Nephron (organoid): Measurements from ENCODE around the gene OR13C5.
A peak's percentile ranks its signal among the peaks of the same experiment; 100 is the strongest.
"Not testable (repeated sequence)": the region's sequence is repeated elsewhere in the genome, so short reads cannot be mapped to it uniquely, and the experiment has no call there.

Experiments
- H3K27ac Mint-ChIP-seq, 3 experiments: 2 replicates each; pipeline ENCODE4 v1.8.0; 2020; ENCODE audit warnings: mixed read lengths in 3 of 3, mild to moderate bottlenecking in 2 of 3, moderate library complexity in 1 of 3
- H3K27me3 Mint-ChIP-seq: 2 replicates; pipeline ENCODE4 v1.8.0; 2021; ENCODE audit warnings: low read depth, mild to moderate bottlenecking, moderate library complexity, mixed read lengths
- H3K36me3 Mint-ChIP-seq: 2 replicates; pipeline ENCODE4 v1.8.0; 2020; ENCODE audit warnings: low read depth, mixed read lengths
- H3K4me1 Mint-ChIP-seq: 2 replicates; pipeline ENCODE4 v1.8.0; 2020; ENCODE audit warnings: mixed read lengths
- H3K4me3 Mint-ChIP-seq, 3 experiments: 2 replicates each; pipeline ENCODE4 v1.8.0; 2020; ENCODE audit warnings: mild to moderate bottlenecking in 3 of 3, mixed read lengths in 3 of 3, moderate library complexity in 2 of 3
- H3K9me3 Mint-ChIP-seq: 2 replicates; pipeline ENCODE4 v1.8.0; 2020; ENCODE audit warnings: mixed read lengths
- TF ChIP-seq, protein P1 (sequence below), 3 experiments: fragments of 200-600 bp; sonication (generic); IDR thresholded peaks; one replicate each; pipeline ENCODE4 v1.5.0; 2021; ENCODE audit warnings: antibody characterized with exemption in 3 of 3; ENCODE audit not compliant: unreplicated experiment in 3 of 3

Gene OR13C5

DNA sequence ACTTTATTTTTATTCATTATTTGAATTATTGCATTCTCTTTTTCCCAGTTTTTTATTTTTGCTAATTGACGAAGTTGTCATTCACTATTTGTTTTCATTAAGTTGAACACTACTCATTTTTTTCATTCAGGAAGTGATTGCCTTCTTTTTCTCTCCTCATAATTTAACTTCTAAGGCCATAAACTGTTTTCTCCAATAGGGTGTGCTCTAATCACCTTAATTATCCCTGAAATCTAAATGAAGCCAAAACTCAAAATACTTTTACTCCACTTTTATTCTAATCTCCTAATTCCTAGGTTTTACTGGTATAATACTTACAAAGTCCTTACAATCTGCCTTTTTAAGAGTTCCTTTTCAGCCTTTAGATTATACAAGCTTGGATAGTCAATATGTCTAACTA is 9.1 kb upstream of the OR13C5 start:
- TF ChIP-seq, protein P1, sequence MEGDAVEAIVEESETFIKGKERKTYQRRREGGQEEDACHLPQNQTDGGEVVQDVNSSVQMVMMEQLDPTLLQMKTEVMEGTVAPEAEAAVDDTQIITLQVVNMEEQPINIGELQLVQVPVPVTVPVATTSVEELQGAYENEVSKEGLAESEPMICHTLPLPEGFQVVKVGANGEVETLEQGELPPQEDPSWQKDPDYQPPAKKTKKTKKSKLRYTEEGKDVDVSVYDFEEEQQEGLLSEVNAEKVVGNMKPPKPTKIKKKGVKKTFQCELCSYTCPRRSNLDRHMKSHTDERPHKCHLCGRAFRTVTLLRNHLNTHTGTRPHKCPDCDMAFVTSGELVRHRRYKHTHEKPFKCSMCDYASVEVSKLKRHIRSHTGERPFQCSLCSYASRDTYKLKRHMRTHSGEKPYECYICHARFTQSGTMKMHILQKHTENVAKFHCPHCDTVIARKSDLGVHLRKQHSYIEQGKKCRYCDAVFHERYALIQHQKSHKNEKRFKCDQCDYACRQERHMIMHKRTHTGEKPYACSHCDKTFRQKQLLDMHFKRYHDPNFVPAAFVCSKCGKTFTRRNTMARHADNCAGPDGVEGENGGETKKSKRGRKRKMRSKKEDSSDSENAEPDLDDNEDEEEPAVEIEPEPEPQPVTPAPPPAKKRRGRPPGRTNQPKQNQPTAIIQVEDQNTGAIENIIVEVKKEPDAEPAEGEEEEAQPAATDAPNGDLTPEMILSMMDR (IDR thresholded peaks at IDR 0.05; ENCODE audit: unreplicated experiment in 3 of 3): peak in 2 of 3 experiments; percentile 17 to 26
- Mint-ChIP-seq H3K9me3 (no peaks in the 10 kb centered on the region), H3K4me1 (no peaks in the 10 kb centered on the region)

DNA sequence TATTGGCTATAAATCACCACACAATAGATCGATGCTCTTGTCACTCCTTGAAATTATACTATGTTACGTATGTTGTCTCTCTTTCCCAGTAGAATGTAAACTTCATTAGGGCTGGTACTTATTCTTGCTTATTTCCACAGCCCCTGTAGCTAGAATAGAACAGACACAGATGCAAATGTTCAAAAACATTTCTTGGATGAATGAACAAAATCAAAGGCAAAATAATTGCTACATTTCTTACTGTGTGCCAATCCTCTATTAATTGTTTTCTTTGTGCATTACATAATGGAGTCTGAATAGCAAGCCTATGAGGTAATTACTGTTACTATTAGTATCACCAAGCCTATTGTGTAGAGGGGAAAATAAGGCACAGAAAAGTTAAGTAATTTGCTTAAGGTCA is 6.9 kb upstream of the OR13C5 start:
- H3K4me3 Mint-ChIP-seq: no peak overlapping the region
- H3K4me1 Mint-ChIP-seq: no peaks in the 10 kb centered on the region
- H3K36me3 Mint-ChIP-seq: no peaks in the 10 kb centered on the region
- H3K9me3 Mint-ChIP-seq: no peaks in the 10 kb centered on the region
- H3K27me3 Mint-ChIP-seq: peaks cover 4% of the 10 kb centered on the region
- TF ChIP-seq, protein P1 (IDR thresholded peaks at IDR 0.05; ENCODE audit: unreplicated experiment in 3 of 3): no peak
- H3K27ac Mint-ChIP-seq: no peak overlapping the region

More for the DNA sequence above, 9.1 kb upstream of the OR13C5 start:
- Mint-ChIP-seq H3K36me3 (no peaks in the 10 kb centered on the region), H3K4me3 (no peak overlapping the region), H3K27ac (no peak overlapping the region), H3K27me3 (peaks cover 4% of the 10 kb centered on the region)

DNA sequence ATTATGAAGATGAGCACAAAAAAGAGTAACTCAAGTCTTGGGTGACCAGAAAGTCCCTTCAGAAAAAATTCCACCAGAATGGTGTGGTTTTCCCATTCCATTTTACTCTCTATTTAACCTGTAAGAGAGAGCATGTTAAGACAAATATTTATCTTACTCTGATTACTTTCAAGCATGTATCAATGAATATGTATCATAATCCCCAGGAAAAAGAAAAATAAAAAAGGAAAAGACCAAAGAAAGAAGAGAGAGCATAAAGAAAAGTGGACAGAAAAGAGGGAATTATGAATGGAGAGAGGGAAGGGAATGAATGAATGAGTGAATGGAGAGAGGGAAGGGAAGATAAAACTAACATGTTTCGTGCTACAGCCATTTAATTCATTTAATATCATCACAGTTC is 6.3 kb upstream of the OR13C5 start, which contains the start of gene OR13C2:
OR13C2 (minus strand) TSS at position 101 of the 400 bp plus-strand sequence; CDS start at position 101, 0 bp downstream.
- H3K9me3 Mint-ChIP-seq, H3K27ac Mint-ChIP-seq, H3K4me3 Mint-ChIP-seq, H3K4me1 Mint-ChIP-seq, H3K27me3 Mint-ChIP-seq, H3K36me3 Mint-ChIP-seq: not testable (repeated sequence)

DNA sequence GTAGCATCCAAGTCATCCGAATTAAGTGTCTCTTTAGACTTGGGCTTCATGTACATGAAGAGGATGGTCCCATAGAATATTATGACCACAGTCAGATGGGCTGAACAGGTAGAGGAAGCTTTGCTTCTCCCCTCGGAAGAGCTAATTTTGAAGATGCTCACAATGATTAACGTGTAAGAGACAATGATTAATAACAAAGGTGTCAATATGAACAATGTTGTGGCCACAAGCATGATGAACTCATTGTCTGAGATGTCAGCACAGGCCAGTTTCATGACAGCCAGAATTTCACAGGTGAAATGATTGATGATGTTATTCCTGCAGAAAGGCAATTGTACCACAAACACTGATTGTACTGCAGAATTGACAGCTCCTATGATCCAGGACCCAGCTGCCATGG is 5.6 kb upstream of the OR13C5 start:
- Mint-ChIP-seq H3K4me3 (no peak overlapping the region), H3K27ac (no peak overlapping the region), H3K4me1 (no peaks in the 10 kb centered on the region), H3K36me3 (no peaks in the 10 kb centered on the region), H3K9me3 (no peaks in the 10 kb centered on the region), H3K27me3 (peaks cover 4% of the 10 kb centered on the region)
- TF ChIP-seq, protein P1 (IDR thresholded peaks at IDR 0.05; ENCODE audit: unreplicated experiment in 3 of 3): no peak

DNA sequence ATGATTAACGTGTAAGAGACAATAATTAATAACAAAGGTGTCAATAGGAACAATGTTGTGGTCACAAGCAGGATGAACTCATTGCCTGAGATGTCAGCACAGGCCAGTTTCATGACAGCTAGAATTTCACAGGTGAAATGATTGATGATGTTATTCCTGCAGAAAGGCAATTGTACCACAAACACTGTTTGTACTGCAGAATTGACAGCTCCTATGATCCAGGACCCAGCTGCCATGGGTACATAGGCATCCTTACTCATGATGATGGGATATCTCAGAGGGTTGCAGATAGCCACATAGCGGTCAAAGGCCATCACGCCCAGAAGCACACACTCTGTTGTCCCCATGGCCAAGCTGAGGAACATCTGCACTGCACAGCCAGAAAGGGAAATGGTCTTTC is 464 bp downstream of the OR13C5 start:
- H3K9me3 Mint-ChIP-seq, H3K27me3 Mint-ChIP-seq, H3K27ac Mint-ChIP-seq, H3K4me3 Mint-ChIP-seq, H3K4me1 Mint-ChIP-seq, H3K36me3 Mint-ChIP-seq: not testable (repeated sequence)

DNA sequence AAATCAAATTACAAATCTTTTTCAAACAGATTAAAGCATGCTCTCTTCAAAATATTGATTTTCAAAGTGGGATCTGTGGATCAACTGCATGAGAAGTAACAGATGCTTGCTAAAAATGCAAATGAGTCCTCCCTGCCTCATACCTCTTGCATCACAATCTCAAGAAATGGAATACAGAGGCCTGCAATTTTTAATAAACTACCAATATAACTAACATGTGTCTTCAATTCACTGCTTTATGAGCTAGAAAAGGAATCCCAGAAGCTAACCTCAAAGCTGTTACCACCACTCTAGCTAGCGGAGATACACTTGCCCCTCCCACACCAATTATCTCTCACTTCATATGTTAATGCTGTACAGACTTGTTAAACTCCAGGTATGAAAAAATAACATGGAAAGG is 9.6 kb downstream of the OR13C5 start:
- no peak overlapping the region for H3K27ac Mint-ChIP-seq
- no peaks in the 10 kb centered on the region for H3K27me3 Mint-ChIP-seq
- H3K9me3 Mint-ChIP-seq: peaks cover 7% of the 10 kb centered on the region
- no peak overlapping the region for H3K4me3 Mint-ChIP-seq
- no peaks in the 10 kb centered on the region for H3K36me3 Mint-ChIP-seq
- TF ChIP-seq, protein P1 (IDR thresholded peaks at IDR 0.05; ENCODE audit: unreplicated experiment in 3 of 3): no peak
- no peaks in the 10 kb centered on the region for H3K4me1 Mint-ChIP-seq

DNA sequence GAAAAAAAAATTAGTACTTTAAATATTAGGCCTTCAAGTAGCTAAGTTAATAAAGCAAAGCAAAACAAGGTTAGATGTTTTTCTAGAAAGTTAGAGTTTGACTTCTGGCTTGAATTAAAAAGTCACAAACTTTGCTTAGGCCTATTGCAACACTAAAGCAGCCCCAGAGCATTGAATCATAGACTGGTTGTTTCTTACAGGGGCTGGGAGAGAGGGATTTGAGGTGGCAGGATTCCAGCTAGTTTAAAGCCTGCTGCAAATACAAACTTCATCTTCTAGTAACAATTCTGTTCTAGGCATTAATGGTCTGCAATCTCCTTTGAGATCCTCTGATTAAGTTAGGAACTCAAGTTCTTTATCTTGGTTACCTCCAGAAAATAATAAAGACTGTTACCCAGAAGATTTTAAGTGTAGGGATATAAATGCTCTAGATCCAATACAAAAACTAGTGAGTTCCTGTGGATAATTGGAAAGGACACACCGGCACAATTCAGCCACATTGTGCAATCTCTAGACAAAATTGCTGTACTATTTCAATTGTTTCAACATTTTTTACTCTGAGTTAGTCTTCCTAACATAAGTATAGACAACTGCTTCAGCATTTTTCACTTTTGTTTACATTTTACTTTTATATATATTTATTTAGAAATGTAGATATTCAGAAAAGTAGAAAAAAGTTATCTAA is 12.6 kb downstream of the OR13C5 start:
- no peaks in the 10 kb centered on the region for H3K9me3 Mint-ChIP-seq
- H3K4me3 Mint-ChIP-seq: no peak overlapping the region
- H3K27ac Mint-ChIP-seq: no peak overlapping the region
- TF ChIP-seq, protein P1 (IDR thresholded peaks at IDR 0.05; ENCODE audit: unreplicated experiment in 3 of 3): no peak
- H3K36me3 Mint-ChIP-seq: no peaks in the 10 kb centered on the region
- no peaks in the 10 kb centered on the region for H3K4me1 Mint-ChIP-seq
- no peaks in the 10 kb centered on the region for H3K27me3 Mint-ChIP-seq
